GM12891 (cell line): ENCODE measurements around the gene SCAI.

Experiments
- POLR2A ChIP-seq: IDR thresholded peaks from 2 replicates; pipeline ENCODE4 v1.6.1; 2011; ENCODE audit warnings: low read depth, low read length, control low read depth
- POLR2AphosphoS5 ChIP-seq: IDR thresholded peaks from 2 replicates; pipeline ENCODE4 v1.6.1; 2011; ENCODE audit warnings: low read depth, low read length, control low read depth
- SPI1 ChIP-seq: IDR thresholded peaks from 2 replicates; pipeline ENCODE4 v1.6.1; 2011; ENCODE audit warnings: low read depth, low read length, control low read depth
- TAF1 ChIP-seq: IDR thresholded peaks from 2 replicates; pipeline ENCODE4 v1.6.1; 2011; ENCODE audit warnings: low read depth, low read length, control low read depth

DNA sequence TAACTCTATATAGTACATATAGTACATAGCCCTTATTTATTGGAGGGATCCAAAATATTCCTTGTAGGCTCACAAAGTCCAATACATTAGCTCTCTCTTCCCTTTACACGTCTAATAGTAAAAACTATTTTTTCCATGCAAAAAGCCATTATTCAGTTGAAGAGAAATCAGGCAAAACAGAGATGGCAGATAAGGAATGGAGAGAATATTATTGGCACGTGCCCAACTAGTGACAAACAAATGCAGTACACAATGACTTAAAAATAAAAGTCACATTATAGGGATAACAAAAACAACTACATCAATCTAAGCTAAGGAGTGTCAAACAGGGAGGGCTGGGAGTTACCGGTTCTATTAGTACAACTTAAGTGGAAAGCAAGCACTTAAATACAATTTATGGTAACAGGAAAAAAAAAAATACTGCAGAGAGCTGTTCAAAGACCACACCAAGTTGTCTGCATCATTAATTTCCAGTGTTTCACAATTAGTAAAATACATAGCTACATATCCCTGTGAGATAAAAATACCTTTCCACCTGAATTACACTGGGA lies 4.1 kb upstream of the SCAI start:
- TF ChIP-seq POLR2A, result no peak
- TF ChIP-seq POLR2AphosphoS5, result no peak
- no peak for TF ChIP-seq SPI1
- no peak for TF ChIP-seq TAF1
